NT2/D1 (cell line): Measurements from ENCODE around the gene DUSP2.

Source experiments
- DNase-seq: peaks from one replicate; pipeline ENCODE4 v3.0.0-alpha.2; 2011; ENCODE audit warnings: low read depth, low spot score
- H3K27me3 ChIP-seq: 2 replicates; pipeline ENCODE4 v1.6.0; 2011; ENCODE audit warnings: mild to moderate bottlenecking; ENCODE audit not compliant: insufficient read length, insufficient read depth
- H3K36me3 ChIP-seq: 2 replicates; pipeline ENCODE4 v1.6.1; 2011; ENCODE audit warnings: mild to moderate bottlenecking, low read length, mixed read lengths; ENCODE audit not compliant: insufficient read depth, insufficient read length
- H3K4me1 ChIP-seq: 2 replicates; pipeline ENCODE4 v1.5.1; 2011; ENCODE audit not compliant: insufficient read depth, insufficient read length
- H3K4me3 ChIP-seq: 2 replicates; pipeline ENCODE4 v1.5.1; 2011; ENCODE audit warnings: low read depth; ENCODE audit not compliant: insufficient read length
- H3K9ac ChIP-seq: 2 replicates; pipeline ENCODE4 v1.6.0; 2011; ENCODE audit warnings: low read depth; ENCODE audit not compliant: insufficient read length
- H3K9me3 ChIP-seq: 2 replicates; pipeline ENCODE4 v1.5.1; 2011; ENCODE audit warnings: mild to moderate bottlenecking, low read length; ENCODE audit not compliant: insufficient read depth
- SUZ12 ChIP-seq: IDR thresholded peaks from 2 replicates; pipeline ENCODE4 v1.6.1; 2011; ENCODE audit not compliant: insufficient read length, insufficient read depth; ENCODE audit errors: extremely low read depth
- YY1 ChIP-seq: IDR thresholded peaks from 2 replicates; pipeline ENCODE4 v1.6.1; 2011; ENCODE audit not compliant: insufficient read length, insufficient read depth
- ZNF274 ChIP-seq: IDR thresholded peaks from 2 replicates; pipeline ENCODE4 v1.6.1; 2011; ENCODE audit warnings: mild to moderate bottlenecking, low read depth, low read length

Gene DUSP2

DNA sequence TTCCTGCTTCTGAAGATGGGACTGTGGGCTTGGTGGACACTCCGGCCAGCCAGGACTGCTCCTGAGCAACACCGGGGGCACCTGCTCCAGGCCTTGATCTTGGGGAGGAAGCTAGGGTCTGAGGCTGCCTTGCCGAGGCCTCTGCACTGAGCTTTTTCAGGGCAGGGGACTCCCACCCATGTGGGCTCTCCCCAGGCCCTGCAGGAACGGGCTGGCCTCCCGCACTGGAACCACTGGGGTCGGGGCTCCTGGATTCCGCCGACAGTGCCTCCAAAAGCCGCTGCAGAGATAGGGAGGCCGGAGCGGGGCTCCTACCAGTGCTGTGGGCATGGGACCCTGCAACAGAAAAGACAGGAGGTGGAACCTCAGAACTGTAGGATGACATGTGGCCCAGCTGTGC, 21.3 kb downstream of the DUSP2 start:
- H3K27me3 ChIP-seq = peaks cover 6% of the 10 kb centered on the region
- DNase-seq = no peak
- H3K9me3 ChIP-seq = no peaks in the 10 kb centered on the region
- peaks cover 4% of the 10 kb centered on the region for H3K4me1 ChIP-seq
- no peak for TF ChIP-seq YY1
- no peak for TF ChIP-seq ZNF274
- TF ChIP-seq SUZ12 = no peak
- H3K9ac ChIP-seq = no peak overlapping the region
- no peaks in the 10 kb centered on the region for H3K36me3 ChIP-seq
- H3K4me3 ChIP-seq = no peak overlapping the region

DNA sequence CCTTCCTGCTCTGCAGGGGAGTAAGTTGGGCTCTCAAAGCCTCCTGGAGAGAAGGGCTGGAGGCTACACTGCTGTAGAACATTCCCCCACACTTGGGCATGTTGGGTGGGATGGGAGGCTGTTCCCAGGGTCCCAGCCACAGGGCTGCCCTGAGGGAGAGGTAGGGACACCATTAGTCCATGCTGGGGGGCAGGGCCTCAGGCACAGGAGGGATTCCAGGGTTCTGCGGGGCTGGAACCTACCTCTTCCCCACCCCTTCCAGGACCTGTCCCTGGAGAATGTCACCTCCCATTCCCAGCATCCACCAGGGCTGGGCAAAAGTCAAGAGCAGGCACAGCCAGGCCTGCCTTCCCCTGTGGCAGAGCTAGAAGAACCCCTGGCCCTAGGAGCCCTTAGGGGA, 21.9 kb downstream of the DUSP2 start:
- Histone ChIP-seq H3K27me3 (peaks cover 13% of the 10 kb centered on the region), H3K4me1 (peaks cover 4% of the 10 kb centered on the region), H3K9me3 (no peaks in the 10 kb centered on the region), H3K4me3 (no peak overlapping the region), H3K36me3 (no peaks in the 10 kb centered on the region), H3K9ac (no peak overlapping the region)
- no peak for DNase-seq
- no peak for TF ChIP-seq YY1
- no peak for TF ChIP-seq SUZ12
- no peak for TF ChIP-seq ZNF274

DNA sequence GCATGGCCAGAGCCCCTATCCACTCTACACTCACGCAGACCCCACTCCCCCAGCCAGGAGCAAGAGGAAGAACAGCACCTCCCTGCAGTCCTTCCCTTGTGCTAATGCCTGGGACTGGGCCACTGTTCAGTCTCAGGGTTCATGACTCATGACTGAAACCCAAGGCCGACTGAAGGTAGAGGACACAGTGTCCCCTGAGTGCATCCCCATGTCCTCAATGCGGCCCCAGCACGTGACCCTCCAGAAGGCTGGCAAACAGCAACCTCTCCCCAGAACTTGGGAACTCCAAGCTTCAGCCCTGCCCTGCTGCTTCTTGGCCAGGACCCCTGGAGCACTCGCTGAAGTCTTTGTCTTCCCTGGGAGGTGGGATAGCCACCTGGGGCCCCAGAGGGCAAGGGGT, 22.8 kb downstream of the DUSP2 start:
- Histone ChIP-seq H3K9me3 (no peaks in the 10 kb centered on the region), H3K4me3 (no peak overlapping the region), H3K36me3 (no peaks in the 10 kb centered on the region), H3K9ac (no peak overlapping the region), H3K27me3 (peaks cover 22% of the 10 kb centered on the region), H3K4me1 (peaks cover 10% of the 10 kb centered on the region)
- DNase-seq = no peak
- TF ChIP-seq YY1 (no peak), ZNF274 (no peak), SUZ12 (no peak)

DNA sequence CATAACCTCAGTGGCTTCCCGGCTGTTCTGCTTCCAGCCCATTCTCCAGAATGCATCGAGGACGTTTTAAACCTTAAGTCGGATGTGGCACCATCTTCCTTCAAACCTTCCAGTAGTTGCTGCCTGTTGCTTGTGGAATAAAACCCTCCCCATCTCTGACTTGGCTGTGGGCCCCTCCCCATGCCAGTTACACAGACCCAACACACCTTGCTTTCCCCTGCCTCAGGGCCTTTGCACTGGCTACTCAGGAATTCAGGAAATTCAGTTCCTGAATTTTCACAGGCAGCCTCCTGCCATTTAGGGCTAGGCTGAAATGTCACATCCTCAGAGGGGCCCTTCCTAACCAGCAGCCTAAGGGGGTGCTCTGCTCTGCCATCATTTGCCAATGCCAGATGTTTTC, 23.8 kb downstream of the DUSP2 start:
- H3K27me3 ChIP-seq = peaks cover 25% of the 10 kb centered on the region
- no peak overlapping the region for H3K9ac ChIP-seq
- no peak overlapping the region for H3K4me3 ChIP-seq
- peaks cover 13% of the 10 kb centered on the region for H3K4me1 ChIP-seq
- no peaks in the 10 kb centered on the region for H3K36me3 ChIP-seq
- DNase-seq = no peak
- H3K9me3 ChIP-seq = no peaks in the 10 kb centered on the region
- TF ChIP-seq SUZ12 (no peak), ZNF274 (no peak), YY1 (no peak)

DNA sequence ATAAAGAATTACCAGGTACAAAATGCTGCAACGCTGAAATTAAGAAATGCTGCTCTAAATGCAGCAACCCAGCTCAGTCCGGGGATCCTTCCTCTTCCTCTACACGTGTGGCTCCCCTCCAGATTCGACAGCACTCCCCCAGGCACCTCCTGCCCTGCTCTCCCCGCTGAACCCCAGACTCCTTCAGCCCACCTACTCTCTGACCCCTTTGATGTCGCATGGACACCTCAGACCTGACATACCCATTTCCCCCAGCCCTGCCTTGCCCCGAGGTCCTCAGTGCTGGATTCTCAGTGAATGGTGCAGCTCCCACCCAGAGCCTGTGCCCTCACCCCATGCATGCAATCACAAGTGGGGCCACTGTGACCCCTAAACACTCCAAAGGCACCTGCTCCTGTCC, 24.2 kb downstream of the DUSP2 start:
- DNase-seq = no peak
- Histone ChIP-seq H3K9ac (no peak overlapping the region), H3K4me1 (peaks cover 15% of the 10 kb centered on the region), H3K4me3 (no peak overlapping the region), H3K27me3 (peaks cover 29% of the 10 kb centered on the region), H3K36me3 (no peaks in the 10 kb centered on the region), H3K9me3 (no peaks in the 10 kb centered on the region)
- TF ChIP-seq YY1 (no peak), SUZ12 (no peak), ZNF274 (no peak)

DNA sequence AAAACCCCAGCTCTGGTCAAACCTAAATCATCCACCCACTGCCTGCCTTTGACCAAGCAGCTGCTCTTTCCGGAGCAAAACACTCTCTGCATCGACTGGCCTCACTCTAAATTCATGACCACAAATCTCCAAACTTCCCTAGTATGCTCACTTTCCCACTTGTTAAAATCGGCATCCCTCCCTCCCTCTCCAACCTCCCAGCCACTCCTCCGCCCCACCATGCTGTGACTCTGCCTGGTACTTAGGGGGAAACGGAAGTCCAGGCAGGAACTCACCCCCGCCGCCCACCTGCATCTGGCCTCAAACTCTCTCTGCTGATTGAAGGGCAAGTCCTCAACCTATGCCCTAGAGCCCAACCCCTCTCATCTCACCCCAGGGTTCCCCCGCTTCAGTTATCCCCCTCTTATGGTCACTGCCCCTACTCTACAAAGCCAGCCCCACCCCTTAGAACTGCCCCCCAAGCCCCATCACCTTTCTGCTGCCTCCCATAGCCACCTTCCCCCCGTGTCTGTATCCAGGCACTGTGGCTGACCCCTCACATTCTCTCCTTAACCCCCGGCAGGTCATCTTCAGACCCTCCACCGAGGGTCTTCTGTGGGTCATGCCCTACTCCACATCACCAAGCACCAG, 25.0 kb downstream of the DUSP2 start:
- peaks cover 37% of the 10 kb centered on the region for H3K27me3 ChIP-seq
- no peaks in the 10 kb centered on the region for H3K36me3 ChIP-seq
- no peaks in the 10 kb centered on the region; the same call in 1 of the 2 replicates for H3K9me3 ChIP-seq
- H3K4me3 ChIP-seq = no peak overlapping the region
- peaks cover 20% of the 10 kb centered on the region for H3K4me1 ChIP-seq
- no peak overlapping the region for H3K9ac ChIP-seq
- TF ChIP-seq SUZ12 = no peak
- TF ChIP-seq YY1 = no peak
- TF ChIP-seq ZNF274 = no peak
- no peak for DNase-seq

DNA sequence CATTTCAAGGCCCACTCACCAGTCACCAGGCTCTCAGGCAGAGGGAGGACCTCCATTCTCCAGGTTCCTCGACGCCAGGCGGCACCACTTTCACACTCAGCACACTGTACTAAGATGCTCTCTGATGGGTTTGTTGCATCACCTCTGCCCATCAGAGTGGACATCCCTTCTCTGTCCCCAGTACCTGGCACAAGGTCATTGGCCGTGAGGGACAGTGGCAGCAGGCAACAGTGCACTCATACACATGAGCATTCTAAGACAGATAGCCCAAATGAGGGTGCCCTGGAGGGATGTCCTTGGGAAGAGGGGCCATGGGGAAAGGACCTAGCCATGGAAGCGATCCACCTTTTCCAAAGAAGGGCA, 25.9 kb downstream of the DUSP2 start:
- peaks cover 24% of the 10 kb centered on the region for H3K4me1 ChIP-seq
- H3K9me3 ChIP-seq = no peaks in the 10 kb centered on the region; the same call in 1 of the 2 replicates
- H3K36me3 ChIP-seq = no peaks in the 10 kb centered on the region
- no peak for DNase-seq
- H3K4me3 ChIP-seq = no peak overlapping the region
- TF ChIP-seq SUZ12 (no peak), ZNF274 (no peak), YY1 (no peak)
- H3K27me3 ChIP-seq = peaks cover 40% of the 10 kb centered on the region
- no peak overlapping the region for H3K9ac ChIP-seq
